Fibroblast of lung (primary cell): ENCODE data around the gene DUSP23. TPM values are rescaled to one million over a fixed set of nuclear protein-coding genes. Genes with fewer than 3 reads are reported as not detected.

Experiments used
- DNase-seq, 2 donors: peaks; one replicate each; pipeline versions ENCODE4 v3.0.0 to v3.0.0-alpha.2; 2010; ENCODE audit warnings: low read depth in 2 of 2
- H2AFZ ChIP-seq: 2 replicates; pipeline ENCODE4 v1.5.1; 2012; ENCODE audit warnings: low read length, control low read depth, inconsistent platforms
- H3K27ac ChIP-seq: 2 replicates; pipeline ENCODE4 v1.5.1; 2011; ENCODE audit warnings: low read length, control low read depth; ENCODE audit not compliant: insufficient read depth
- H3K27me3 ChIP-seq: 2 replicates; pipeline ENCODE4 v1.5.1; 2011; ENCODE audit warnings: mild to moderate bottlenecking, low read length; ENCODE audit not compliant: control insufficient read depth, insufficient read depth
- H3K36me3 ChIP-seq: 2 replicates; pipeline ENCODE4 v1.5.1; 2011; ENCODE audit warnings: low read length; ENCODE audit not compliant: control insufficient read depth, insufficient read depth
- H3K4me1 ChIP-seq: 2 replicates; pipeline ENCODE4 v1.5.1; 2011; ENCODE audit warnings: low read length; ENCODE audit not compliant: control insufficient read depth, insufficient read depth; ENCODE audit errors: extremely low read depth
- H3K4me2 ChIP-seq: 2 replicates; pipeline ENCODE4 v1.5.1; 2011; ENCODE audit warnings: low read length, control low read depth; ENCODE audit not compliant: insufficient read depth; ENCODE audit errors: extremely low read depth
- H3K4me3 ChIP-seq, 4 experiments: fragments of 200-600 bp in 1 of 4; sonication (generic) in 1 of 4; replicated peaks in 1 of 4; 2 replicates each; pipeline ENCODE4 v1.5.1; 2011 to 2016; ENCODE audit warnings: low read length in 4 of 4, low read depth in 3 of 4, mild to moderate bottlenecking in 3 of 4, control low read depth in 2 of 4, inconsistent platforms in 1 of 4, mixed read lengths in 1 of 4; ENCODE audit not compliant: insufficient read depth in 1 of 4; ENCODE audit errors: control extremely low read depth in 1 of 4
- H3K79me2 ChIP-seq: 2 replicates; pipeline ENCODE4 v1.5.1; 2012; ENCODE audit warnings: mild to moderate bottlenecking, low read length, inconsistent platforms; ENCODE audit not compliant: control insufficient read depth, insufficient read depth
- H3K9ac ChIP-seq: 2 replicates; pipeline ENCODE4 v1.5.1; 2011; ENCODE audit warnings: mild to moderate bottlenecking, low read length, control low read depth; ENCODE audit not compliant: insufficient read depth
- H3K9me3 ChIP-seq: 2 replicates; pipeline ENCODE4 v1.5.1; 2012; ENCODE audit warnings: low read depth, low read length; ENCODE audit not compliant: control insufficient read depth, insufficient read depth
- H4K20me1 ChIP-seq: 2 replicates; pipeline ENCODE4 v1.5.1; 2011; ENCODE audit warnings: low read length; ENCODE audit not compliant: control insufficient read depth, insufficient read depth; ENCODE audit errors: extremely low read depth
- EZH2 ChIP-seq: IDR thresholded peaks from 2 replicates; pipeline ENCODE4 v1.5.1; 2012; ENCODE audit warnings: low read length, control low read depth, mild to moderate bottlenecking; ENCODE audit errors: missing control alignments
- polyA plus RNA-seq, 2 donors: library from polyadenylated mRNA; depleted of rRNA in 1 of 2; stranded (reverse) in 1 of 2; unstranded in 1 of 2; fragments of >200 nt; gene quantifications; 2 replicates each; pipeline ENCODE4 v1.2.1, GENCODE V29; 2011 to 2012; ENCODE audit warnings: missing spikeins in 1 of 2
- total RNA-seq: library from RNA; depleted of rRNA; stranded (reverse); fragments of >200 nt; gene quantifications from 2 replicates; pipeline ENCODE4 v1.2.1, GENCODE V29; 2014
- TF ChIP-seq, protein P1 (sequence below), 2 donors: IDR thresholded peaks in 1 of 2; conservative IDR thresholded peaks in 1 of 2; 1 replicate in 1 of 2; 2 replicates in 1 of 2; pipeline ENCODE4 v1.5.1; 2011 to 2012; ENCODE audit warnings: low read length in 2 of 2, control low read depth in 1 of 2, inconsistent platforms in 1 of 2, low read depth in 1 of 2, mild to moderate bottlenecking in 1 of 2

DUSP23 gene
- total and polyA plus RNA-seq, 2 donors (not counting 1 experiment from before 2014, with no cell fraction given): 4.7 to 11.6 TPM

DNA sequence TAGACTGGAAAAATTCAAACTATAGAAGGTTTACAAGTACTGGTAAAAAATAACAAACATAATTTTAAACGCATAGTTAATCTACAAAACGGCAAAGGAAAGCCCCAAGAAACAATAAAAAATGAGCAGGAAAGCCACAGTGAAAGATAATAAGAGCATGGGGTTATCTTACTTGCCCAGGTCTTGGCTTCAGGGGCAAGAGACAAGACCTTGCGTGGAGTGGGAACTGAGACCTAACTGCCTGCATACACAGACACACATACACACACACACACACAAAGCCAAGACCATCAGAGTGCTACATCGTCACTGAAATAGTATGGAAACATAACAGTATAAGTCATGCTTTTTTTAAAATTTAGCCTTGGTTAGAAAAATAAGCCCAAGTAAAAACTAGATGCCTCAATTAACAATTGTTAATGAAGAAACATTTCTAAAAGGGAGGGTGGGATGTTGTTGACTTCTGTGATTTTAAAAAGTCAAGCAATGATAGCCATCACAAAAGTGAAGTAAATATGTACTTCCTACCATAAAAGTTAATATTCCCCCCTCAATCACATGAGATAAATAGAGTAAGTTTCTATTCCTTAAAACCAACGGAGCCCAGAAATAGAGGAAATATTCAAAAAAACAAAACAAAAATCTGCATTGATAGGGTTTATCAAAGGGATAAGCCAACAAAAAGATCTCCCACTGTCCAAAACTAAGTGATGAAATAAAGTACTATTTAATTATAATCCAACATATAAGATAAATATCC lies 36.9 kb upstream of the DUSP23 start:
- TF ChIP-seq, protein P1, sequence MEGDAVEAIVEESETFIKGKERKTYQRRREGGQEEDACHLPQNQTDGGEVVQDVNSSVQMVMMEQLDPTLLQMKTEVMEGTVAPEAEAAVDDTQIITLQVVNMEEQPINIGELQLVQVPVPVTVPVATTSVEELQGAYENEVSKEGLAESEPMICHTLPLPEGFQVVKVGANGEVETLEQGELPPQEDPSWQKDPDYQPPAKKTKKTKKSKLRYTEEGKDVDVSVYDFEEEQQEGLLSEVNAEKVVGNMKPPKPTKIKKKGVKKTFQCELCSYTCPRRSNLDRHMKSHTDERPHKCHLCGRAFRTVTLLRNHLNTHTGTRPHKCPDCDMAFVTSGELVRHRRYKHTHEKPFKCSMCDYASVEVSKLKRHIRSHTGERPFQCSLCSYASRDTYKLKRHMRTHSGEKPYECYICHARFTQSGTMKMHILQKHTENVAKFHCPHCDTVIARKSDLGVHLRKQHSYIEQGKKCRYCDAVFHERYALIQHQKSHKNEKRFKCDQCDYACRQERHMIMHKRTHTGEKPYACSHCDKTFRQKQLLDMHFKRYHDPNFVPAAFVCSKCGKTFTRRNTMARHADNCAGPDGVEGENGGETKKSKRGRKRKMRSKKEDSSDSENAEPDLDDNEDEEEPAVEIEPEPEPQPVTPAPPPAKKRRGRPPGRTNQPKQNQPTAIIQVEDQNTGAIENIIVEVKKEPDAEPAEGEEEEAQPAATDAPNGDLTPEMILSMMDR (conservative IDR thresholded peaks at IDR 0.05 in 1 of 2, IDR thresholded peaks at IDR 0.05 in 1 of 2; ENCODE audit: low read depth in 1 of 2, low read length in 2 of 2): no peak
- no peak for TF ChIP-seq EZH2
- Histone ChIP-seq H3K4me1 (no peaks in the 10 kb centered on the region), H3K36me3 (no peaks in the 10 kb centered on the region), H2AFZ (no peak overlapping the region), H4K20me1 (no peaks in the 10 kb centered on the region), H3K4me2 (no peak overlapping the region), H3K9ac (no peak overlapping the region), H3K79me2 (no peaks in the 10 kb centered on the region), H3K9me3 (no peaks in the 10 kb centered on the region), H3K4me3 (no peak overlapping the region), H3K27ac (no peak overlapping the region), H3K27me3 (no peaks in the 10 kb centered on the region)
- DNase-seq: no peak

DNA sequence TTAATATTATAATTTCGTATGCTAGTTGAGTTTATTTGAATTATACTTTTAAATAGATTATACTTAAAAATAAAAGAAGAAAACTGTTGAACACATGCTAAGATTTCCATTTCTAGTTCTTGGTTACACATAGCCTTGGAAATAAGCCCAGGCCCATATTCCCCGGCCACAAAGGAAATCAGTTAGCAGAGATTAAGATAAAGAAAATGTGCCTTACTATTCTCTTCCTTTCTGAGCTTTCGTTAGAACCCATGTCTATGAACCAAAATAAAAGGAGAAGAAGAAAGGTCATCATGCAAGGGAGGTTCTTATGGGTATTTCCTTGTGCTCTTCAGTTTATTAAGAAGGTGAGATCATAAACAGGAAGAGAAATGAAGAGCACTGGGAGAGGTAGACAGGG lies 34.1 kb upstream of the DUSP23 start:
- H3K36me3 ChIP-seq: no peaks in the 10 kb centered on the region
- no peak for TF ChIP-seq EZH2
- TF ChIP-seq, protein P1 (conservative IDR thresholded peaks at IDR 0.05 in 1 of 2, IDR thresholded peaks at IDR 0.05 in 1 of 2; ENCODE audit: low read depth in 1 of 2, low read length in 2 of 2): no peak
- no peaks in the 10 kb centered on the region for H3K9me3 ChIP-seq
- no peaks in the 10 kb centered on the region for H3K27me3 ChIP-seq
- no peak overlapping the region for H3K27ac ChIP-seq
- H3K9ac ChIP-seq: no peak overlapping the region
- no peak for DNase-seq
- no peak overlapping the region for H2AFZ ChIP-seq
- no peaks in the 10 kb centered on the region for H4K20me1 ChIP-seq
- no peak overlapping the region for H3K4me2 ChIP-seq
- H3K4me3 ChIP-seq: no peak overlapping the region
- no peaks in the 10 kb centered on the region for H3K79me2 ChIP-seq
- no peaks in the 10 kb centered on the region for H3K4me1 ChIP-seq

DNA sequence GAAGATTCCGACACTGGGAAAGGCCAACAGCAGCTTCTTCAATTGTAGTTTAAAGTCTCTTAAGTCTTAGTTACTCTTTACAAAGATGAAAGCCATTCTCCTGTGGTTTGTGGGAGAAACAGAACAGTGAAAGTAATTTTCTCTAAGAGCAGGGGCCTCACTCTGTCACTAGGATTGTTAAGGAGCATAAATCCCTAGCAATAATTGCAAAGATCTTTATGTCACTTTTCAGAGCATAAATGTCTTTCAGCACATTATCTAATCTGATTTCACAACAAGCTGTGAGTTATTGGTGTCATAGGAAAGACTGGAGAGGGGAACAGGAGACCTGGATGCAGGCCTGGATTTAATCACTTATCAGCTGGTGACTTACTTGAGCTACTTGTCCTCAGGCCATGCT lies 32.4 kb upstream of the DUSP23 start:
- TF ChIP-seq, protein P1 (conservative IDR thresholded peaks at IDR 0.05 in 1 of 2, IDR thresholded peaks at IDR 0.05 in 1 of 2; ENCODE audit: low read depth in 1 of 2, low read length in 2 of 2): no peak
- no peak for TF ChIP-seq EZH2
- H3K4me1 ChIP-seq: no peaks in the 10 kb centered on the region
- no peaks in the 10 kb centered on the region for H4K20me1 ChIP-seq
- no peaks in the 10 kb centered on the region for H3K79me2 ChIP-seq
- H3K27me3 ChIP-seq: no peaks in the 10 kb centered on the region
- no peak overlapping the region for H3K27ac ChIP-seq
- no peak overlapping the region for H3K9ac ChIP-seq
- H2AFZ ChIP-seq: no peak overlapping the region
- H3K36me3 ChIP-seq: no peaks in the 10 kb centered on the region
- no peak overlapping the region for H3K4me3 ChIP-seq
- no peak for DNase-seq
- no peak overlapping the region for H3K4me2 ChIP-seq
- H3K9me3 ChIP-seq: no peaks in the 10 kb centered on the region
